A549 (cell line): Measurements from ENCODE around the gene SOX5. TPM values are rescaled to one million over a fixed set of nuclear protein-coding genes. Genes with fewer than 3 reads are reported as not detected.

ENCODE experiments used
- ATAC-seq, 2 experiments: fragments of 200-7000 bp in 1 of 2; fragments of >200 bp in 1 of 2; cut with Nextera tagmentation in 1 of 2; cut with Tn5 transposase in 1 of 2; 3 replicates each; pipeline versions ENCODE4 v1.8.0 to v1.9.1; 2018 to 2020; ENCODE audit warnings: mild to moderate bottlenecking in 1 of 2, moderate library complexity in 1 of 2
- CTCF ChIA-PET: fragments of 300-600 bp; sonication (Branson Sonifier 250); formaldehyde crosslinking; extraction: SDS; loops from one replicate; lab custom pipeline; 2021; ENCODE audit warnings: antibody characterized with exemption, inconsistent platforms; lab: Yijun Ruan, JAX
- POLR2A ChIA-PET: fragments of 350-600 bp; formaldehyde crosslinking; extraction: SDS; loops from one replicate; lab custom pipeline; 2021; ENCODE audit warnings: antibody characterized with exemption, inconsistent platforms; lab: Yijun Ruan, JAX
- DNase-seq, 2 experiments: peaks; one replicate each; pipeline versions ENCODE4 v3.0.0 to v3.0.0-alpha.2; 2011 to 2016; ENCODE audit warnings: low read depth in 1 of 2, low spot score in 1 of 2
- FAIRE-seq: peaks from 2 replicates; lab custom pipeline; 2011; peaks lifted over from hg19 to GRCh38; lab: Jason Lieb, UNC
- H3K27ac ChIP-seq, 2 experiments: fragments of >200 bp; sonication (Bioruptor Twin); formaldehyde crosslinking; 3 replicates each; pipeline ENCODE4 v1.5.1; 2016 to 2017
- H3K4me1 ChIP-seq: fragments of >200 bp; sonication (Bioruptor Twin); formaldehyde crosslinking; 3 replicates; pipeline ENCODE4 v1.6.1; 2016
- H3K4me2 ChIP-seq: fragments of >200 bp; sonication (Bioruptor Twin); formaldehyde crosslinking; 3 replicates; pipeline ENCODE4 v1.6.1; 2016
- H3K4me3 ChIP-seq: fragments of >200 bp; sonication (Bioruptor Twin); formaldehyde crosslinking; 3 replicates; pipeline ENCODE4 v1.5.1; 2016
- H3K9me3 ChIP-seq: fragments of >200 bp; sonication (Bioruptor Twin); formaldehyde crosslinking; 3 replicates; pipeline ENCODE4 v1.6.1; 2016
- BHLHE40 ChIP-seq: IDR thresholded peaks from 2 replicates; pipeline ENCODE4 v1.6.1; 2012; ENCODE audit warnings: low read depth, low read length, inconsistent platforms
- CBX2 ChIP-seq: fragments of 200-600 bp; sonication (generic); IDR thresholded peaks from 2 replicates; pipeline ENCODE4 v1.6.1; 2016; ENCODE audit warnings: low read depth, mild to moderate bottlenecking, borderline replicate concordance
- CBX8 ChIP-seq: fragments of 200-600 bp; sonication (generic); IDR thresholded peaks from 2 replicates; pipeline ENCODE4 v1.6.1; 2016
- EHF ChIP-seq: fragments of 250-450 bp; sonication (Bioruptor Pico); IDR thresholded peaks from 2 replicates; pipeline ENCODE4 v1.5.0; 2020; ENCODE audit warnings: mild to moderate bottlenecking
- EP300 ChIP-seq, 2 experiments: fragments of >200 bp; sonication (Bioruptor Twin); formaldehyde crosslinking; IDR thresholded peaks; 2 replicates in 1 of 2; 3 replicates in 1 of 2; pipeline ENCODE4 v1.6.1; 2016 to 2017
- ESRRA ChIP-seq: fragments of 150-350 bp; IDR thresholded peaks from 2 replicates; pipeline ENCODE4 v1.6.1; 2014; ENCODE audit warnings: mild to moderate bottlenecking, low read length, borderline replicate concordance
- FOSL2 ChIP-seq, 2 experiments: fragments of 450-650 bp in 1 of 2; fragments of >200 bp in 1 of 2; sonication (Bioruptor Twin) in 1 of 2; formaldehyde crosslinking; IDR thresholded peaks; 2 replicates each; pipeline versions ENCODE4 v1.5.0 to v1.6.1; 2016 to 2020; ENCODE audit warnings: mild to moderate bottlenecking in 1 of 2, moderate library complexity in 1 of 2
- GATA3 ChIP-seq: IDR thresholded peaks from 2 replicates; pipeline ENCODE4 v1.6.1; 2012; ENCODE audit warnings: borderline replicate concordance
- HEYL ChIP-seq: fragments of 250-450 bp; sonication (Bioruptor Pico); IDR thresholded peaks from 2 replicates; pipeline ENCODE4 v1.8.0; 2021; ENCODE audit warnings: mild to moderate bottlenecking, moderate library complexity
- HOXB13 ChIP-seq: fragments of 250-450 bp; sonication (Bioruptor Pico); IDR thresholded peaks from 2 replicates; pipeline ENCODE4 v1.5.0; 2020; ENCODE audit warnings: low read depth, mild to moderate bottlenecking, moderate library complexity
- HOXB5 ChIP-seq: fragments of 250-450 bp; sonication (Bioruptor Pico); IDR thresholded peaks from 2 replicates; pipeline ENCODE4 v1.5.0; 2020; ENCODE audit warnings: mild to moderate bottlenecking, moderate library complexity
- JUN ChIP-seq, 2 experiments: fragments of >200 bp; sonication (Bioruptor Twin); formaldehyde crosslinking; IDR thresholded peaks; 2 replicates in 1 of 2; 3 replicates in 1 of 2; pipeline ENCODE4 v1.6.1; 2016 to 2017
- JUNB ChIP-seq: fragments of >200 bp; sonication (Bioruptor Twin); formaldehyde crosslinking; IDR thresholded peaks from 2 replicates; pipeline ENCODE4 v1.6.1; 2016
- KDM5A ChIP-seq: fragments of 200-600 bp; sonication (generic); IDR thresholded peaks from 2 replicates; pipeline ENCODE4 v1.6.1; 2016; ENCODE audit warnings: antibody characterized with exemption, mild to moderate bottlenecking
- MAFK ChIP-seq: fragments of 450-650 bp; IDR thresholded peaks from 2 replicates; pipeline ENCODE4 v1.6.1; 2014; ENCODE audit not compliant: partially characterized antibody
- MAZ ChIP-seq: fragments of 150-350 bp; IDR thresholded peaks from 2 replicates; pipeline ENCODE4 v1.6.1; 2014; ENCODE audit warnings: antibody characterized with exemption, low read depth, low read length, borderline replicate concordance
- NFE2L2 ChIP-seq: fragments of 150-350 bp; conservative IDR thresholded peaks from 2 replicates; pipeline ENCODE4 v1.6.1; 2014; ENCODE audit warnings: low read length
- PHF8 ChIP-seq: fragments of 200-600 bp; sonication (generic); IDR thresholded peaks from 2 replicates; pipeline ENCODE4 v1.6.1; 2016; ENCODE audit warnings: low read depth, mild to moderate bottlenecking, antibody characterized with exemption, moderate library complexity, borderline replicate concordance
- RARB ChIP-seq: fragments of 250-450 bp; sonication (Bioruptor Pico); IDR thresholded peaks from 2 replicates; pipeline ENCODE4 v1.8.0; 2021; ENCODE audit warnings: mild to moderate bottlenecking, moderate library complexity
- RFX5 ChIP-seq: fragments of 450-650 bp; IDR thresholded peaks from 2 replicates; pipeline ENCODE4 v1.7.1; 2014; ENCODE audit warnings: antibody characterized with exemption, mild to moderate bottlenecking, moderate library complexity
- TFCP2L1 ChIP-seq: fragments of 250-450 bp; sonication (Bioruptor Pico); IDR thresholded peaks from 2 replicates; pipeline ENCODE4 v1.5.0; 2021; ENCODE audit warnings: mild to moderate bottlenecking
- ZC3H11A ChIP-seq: fragments of 450-650 bp; IDR thresholded peaks from 2 replicates; pipeline ENCODE4 v1.6.1; 2014; ENCODE audit warnings: antibody characterized with exemption, mild to moderate bottlenecking
- ZNF302 ChIP-seq: fragments of 250-450 bp; sonication (Bioruptor Pico); IDR thresholded peaks from 2 replicates; pipeline ENCODE4 v1.9.0; 2021; ENCODE audit warnings: inconsistent platforms, mild to moderate bottlenecking, moderate library complexity
- ZSCAN20 ChIP-seq: fragments of 250-450 bp; sonication (Bioruptor Pico); IDR thresholded peaks from 2 replicates; pipeline ENCODE4 v1.8.0; 2022; ENCODE audit warnings: mild to moderate bottlenecking, moderate library complexity
- WGBS: methylation state at CpG from one replicate; pipeline ENCODE4 v1.1.6; 2017; ENCODE audit errors: missing lambda C conversion rate; 5-methylcytosine and 5-hydroxymethylcytosine counted together
- polyA plus RNA-seq, 4 experiments: library from polyadenylated mRNA; depleted of rRNA in 3 of 4; stranded (reverse); fragments of >200 nt; fragmentation: RNase III in 1 of 4; extraction: RNeasy Plus Mini Kit Qiagen cat#74134 plus additional on column Dnase treatment in 1 of 4; gene quantifications; 2 replicates in 3 of 4; 3 replicates in 1 of 4; pipeline ENCODE4 v1.2.3, GENCODE V29; 2011 to 2017
- TF ChIP-seq, protein P1 (sequence below): IDR thresholded peaks from 2 replicates; pipeline ENCODE4 v1.6.1; 2012; ENCODE audit warnings: low read depth, borderline replicate concordance
- TF ChIP-seq, protein P2 (sequence below): fragments of 250-450 bp; sonication (Bioruptor Pico); IDR thresholded peaks from 2 replicates; pipeline ENCODE4 v1.5.0; 2020; ENCODE audit warnings: low read depth, mild to moderate bottlenecking, moderate library complexity
- TF ChIP-seq, protein P3 (sequence below): fragments of 450-650 bp; IDR thresholded peaks from 2 replicates; pipeline ENCODE4 v1.6.1; 2014; ENCODE audit warnings: antibody characterized with exemption
- TF ChIP-seq, protein P4 (sequence below): fragments of 200-600 bp; sonication (generic); IDR thresholded peaks from 2 replicates; pipeline ENCODE4 v1.6.1; 2016; ENCODE audit warnings: antibody characterized with exemption, mild to moderate bottlenecking, moderate library complexity
- TF ChIP-seq, protein P5 (sequence below): fragments of >200 bp; sonication (Bioruptor Twin); formaldehyde crosslinking; IDR thresholded peaks from 3 replicates; pipeline ENCODE4 v1.5.1; 2016

SOX5 gene
- polyA plus RNA-seq, 2 of the 4 experiments (the other 2 are of a cell fraction): not detected

DNA sequence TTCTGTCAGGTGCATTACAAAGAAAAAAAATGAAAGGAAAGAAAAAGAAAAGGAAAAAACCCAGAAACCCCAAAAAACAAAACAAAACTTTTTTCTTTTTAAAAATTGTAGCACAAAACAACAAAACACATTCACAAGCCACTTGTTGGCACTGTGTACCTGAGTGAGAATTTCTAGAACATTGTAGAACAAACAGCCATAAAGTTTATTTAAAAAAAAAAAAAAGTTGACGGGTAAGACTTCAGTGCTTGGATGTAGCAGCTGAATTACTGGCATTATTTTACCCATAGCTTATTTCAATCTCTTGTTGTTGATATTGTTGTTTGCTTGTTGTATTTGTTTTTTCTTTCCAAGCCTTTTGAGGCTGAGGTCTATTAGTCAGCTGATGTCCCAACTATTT lies 415.8 kb downstream of the SOX5 start:
- no peak overlapping the region for H3K27ac ChIP-seq
- H3K4me2 ChIP-seq: no peak overlapping the region
- no peaks in the 10 kb centered on the region for H3K9me3 ChIP-seq
- WGBS: 50% methylated on average over 1 of the region's 1 CpG
- CTCF ChIA-PET: no interaction called here
- POLR2A ChIA-PET: no interaction called here
- ATAC-seq (no peak), FAIRE-seq (no peak), DNase-seq (no peak)
- TF ChIP-seq EP300 (IDR thresholded peaks at IDR 0.05) (no peak), MAFK (no peak), HOXB5 (CRISPR knock-in tag) (no peak), ZNF302 (CRISPR knock-in tag) (no peak), HOXB13 (no peak), GATA3 (no peak), RARB (no peak), TFCP2L1 (no peak), CBX8 (no peak), HEYL (CRISPR knock-in tag) (no peak), EHF (CRISPR knock-in tag) (no peak), FOSL2 (IDR thresholded peaks at IDR 0.05) (no peak), FOSL2 (CRISPR knock-in tag; IDR thresholded peaks at IDR 0.05) (no peak), ZC3H11A (no peak), CBX2 (no peak), NFE2L2 (no peak), ZSCAN20 (CRISPR knock-in tag) (no peak)
- TF ChIP-seq, protein P1, sequence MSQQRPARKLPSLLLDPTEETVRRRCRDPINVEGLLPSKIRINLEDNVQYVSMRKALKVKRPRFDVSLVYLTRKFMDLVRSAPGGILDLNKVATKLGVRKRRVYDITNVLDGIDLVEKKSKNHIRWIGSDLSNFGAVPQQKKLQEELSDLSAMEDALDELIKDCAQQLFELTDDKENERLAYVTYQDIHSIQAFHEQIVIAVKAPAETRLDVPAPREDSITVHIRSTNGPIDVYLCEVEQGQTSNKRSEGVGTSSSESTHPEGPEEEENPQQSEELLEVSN: no peak
- TF ChIP-seq, protein P2, sequence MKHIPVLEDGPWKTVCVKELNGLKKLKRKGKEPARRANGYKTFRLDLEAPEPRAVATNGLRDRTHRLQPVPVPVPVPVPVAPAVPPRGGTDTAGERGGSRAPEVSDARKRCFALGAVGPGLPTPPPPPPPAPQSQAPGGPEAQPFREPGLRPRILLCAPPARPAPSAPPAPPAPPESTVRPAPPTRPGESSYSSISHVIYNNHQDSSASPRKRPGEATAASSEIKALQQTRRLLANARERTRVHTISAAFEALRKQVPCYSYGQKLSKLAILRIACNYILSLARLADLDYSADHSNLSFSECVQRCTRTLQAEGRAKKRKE (CRISPR knock-in tag): no peak
- TF ChIP-seq, protein P3, sequence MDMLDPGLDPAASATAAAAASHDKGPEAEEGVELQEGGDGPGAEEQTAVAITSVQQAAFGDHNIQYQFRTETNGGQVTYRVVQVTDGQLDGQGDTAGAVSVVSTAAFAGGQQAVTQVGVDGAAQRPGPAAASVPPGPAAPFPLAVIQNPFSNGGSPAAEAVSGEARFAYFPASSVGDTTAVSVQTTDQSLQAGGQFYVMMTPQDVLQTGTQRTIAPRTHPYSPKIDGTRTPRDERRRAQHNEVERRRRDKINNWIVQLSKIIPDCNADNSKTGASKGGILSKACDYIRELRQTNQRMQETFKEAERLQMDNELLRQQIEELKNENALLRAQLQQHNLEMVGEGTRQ: no peak
- H3K4me1 ChIP-seq: no peaks in the 10 kb centered on the region
- H3K4me3 ChIP-seq: no peak overlapping the region

DNA sequence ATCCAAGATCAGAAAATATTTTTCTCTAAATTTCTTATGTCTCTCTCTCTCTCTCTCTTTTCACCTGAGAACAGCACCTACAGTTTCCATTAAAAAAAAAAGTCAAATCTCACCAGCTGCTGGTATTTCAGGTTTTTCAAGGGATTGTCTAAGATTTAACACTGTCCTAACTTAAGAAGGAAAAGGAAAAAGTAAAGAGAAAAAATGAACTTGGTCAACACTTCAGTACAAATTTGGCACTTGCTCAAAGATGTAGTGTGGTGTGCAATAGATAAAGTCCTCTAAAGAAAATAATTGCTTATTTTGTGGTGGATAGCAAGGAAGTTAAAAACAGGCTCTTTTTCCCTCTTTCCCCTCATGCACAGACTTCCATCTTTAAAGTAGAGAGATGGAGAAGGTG lies 416.2 kb downstream of the SOX5 start:
- no peaks in the 10 kb centered on the region for H3K4me1 ChIP-seq
- no peak for DNase-seq
- TF ChIP-seq, protein P4, sequence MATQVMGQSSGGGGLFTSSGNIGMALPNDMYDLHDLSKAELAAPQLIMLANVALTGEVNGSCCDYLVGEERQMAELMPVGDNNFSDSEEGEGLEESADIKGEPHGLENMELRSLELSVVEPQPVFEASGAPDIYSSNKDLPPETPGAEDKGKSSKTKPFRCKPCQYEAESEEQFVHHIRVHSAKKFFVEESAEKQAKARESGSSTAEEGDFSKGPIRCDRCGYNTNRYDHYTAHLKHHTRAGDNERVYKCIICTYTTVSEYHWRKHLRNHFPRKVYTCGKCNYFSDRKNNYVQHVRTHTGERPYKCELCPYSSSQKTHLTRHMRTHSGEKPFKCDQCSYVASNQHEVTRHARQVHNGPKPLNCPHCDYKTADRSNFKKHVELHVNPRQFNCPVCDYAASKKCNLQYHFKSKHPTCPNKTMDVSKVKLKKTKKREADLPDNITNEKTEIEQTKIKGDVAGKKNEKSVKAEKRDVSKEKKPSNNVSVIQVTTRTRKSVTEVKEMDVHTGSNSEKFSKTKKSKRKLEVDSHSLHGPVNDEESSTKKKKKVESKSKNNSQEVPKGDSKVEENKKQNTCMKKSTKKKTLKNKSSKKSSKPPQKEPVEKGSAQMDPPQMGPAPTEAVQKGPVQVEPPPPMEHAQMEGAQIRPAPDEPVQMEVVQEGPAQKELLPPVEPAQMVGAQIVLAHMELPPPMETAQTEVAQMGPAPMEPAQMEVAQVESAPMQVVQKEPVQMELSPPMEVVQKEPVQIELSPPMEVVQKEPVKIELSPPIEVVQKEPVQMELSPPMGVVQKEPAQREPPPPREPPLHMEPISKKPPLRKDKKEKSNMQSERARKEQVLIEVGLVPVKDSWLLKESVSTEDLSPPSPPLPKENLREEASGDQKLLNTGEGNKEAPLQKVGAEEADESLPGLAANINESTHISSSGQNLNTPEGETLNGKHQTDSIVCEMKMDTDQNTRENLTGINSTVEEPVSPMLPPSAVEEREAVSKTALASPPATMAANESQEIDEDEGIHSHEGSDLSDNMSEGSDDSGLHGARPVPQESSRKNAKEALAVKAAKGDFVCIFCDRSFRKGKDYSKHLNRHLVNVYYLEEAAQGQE: no peak
- TF ChIP-seq BHLHE40 (no peak), HEYL (CRISPR knock-in tag) (no peak), ZC3H11A (no peak), HOXB5 (CRISPR knock-in tag) (no peak), MAZ (no peak), JUNB (no peak), RFX5 (no peak), RARB (no peak), GATA3 (no peak), KDM5A (no peak), ESRRA (no peak), PHF8 (no peak), TFCP2L1 (no peak), JUN (IDR thresholded peaks at IDR 0.05) (no peak)
- TF ChIP-seq, protein P5, sequence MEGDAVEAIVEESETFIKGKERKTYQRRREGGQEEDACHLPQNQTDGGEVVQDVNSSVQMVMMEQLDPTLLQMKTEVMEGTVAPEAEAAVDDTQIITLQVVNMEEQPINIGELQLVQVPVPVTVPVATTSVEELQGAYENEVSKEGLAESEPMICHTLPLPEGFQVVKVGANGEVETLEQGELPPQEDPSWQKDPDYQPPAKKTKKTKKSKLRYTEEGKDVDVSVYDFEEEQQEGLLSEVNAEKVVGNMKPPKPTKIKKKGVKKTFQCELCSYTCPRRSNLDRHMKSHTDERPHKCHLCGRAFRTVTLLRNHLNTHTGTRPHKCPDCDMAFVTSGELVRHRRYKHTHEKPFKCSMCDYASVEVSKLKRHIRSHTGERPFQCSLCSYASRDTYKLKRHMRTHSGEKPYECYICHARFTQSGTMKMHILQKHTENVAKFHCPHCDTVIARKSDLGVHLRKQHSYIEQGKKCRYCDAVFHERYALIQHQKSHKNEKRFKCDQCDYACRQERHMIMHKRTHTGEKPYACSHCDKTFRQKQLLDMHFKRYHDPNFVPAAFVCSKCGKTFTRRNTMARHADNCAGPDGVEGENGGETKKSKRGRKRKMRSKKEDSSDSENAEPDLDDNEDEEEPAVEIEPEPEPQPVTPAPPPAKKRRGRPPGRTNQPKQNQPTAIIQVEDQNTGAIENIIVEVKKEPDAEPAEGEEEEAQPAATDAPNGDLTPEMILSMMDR: no peak
- ChIA-PET CTCF (no interaction called here), POLR2A (no interaction called here)
- no peaks in the 10 kb centered on the region for H3K9me3 ChIP-seq
- FAIRE-seq: no peak
- H3K27ac ChIP-seq: no peak overlapping the region
- ATAC-seq: no peak
- no peak overlapping the region for H3K4me3 ChIP-seq
- H3K4me2 ChIP-seq: no peak overlapping the region
